Neural cell (in vitro differentiated cells): ENCODE results near the gene CRACDL. TPM values are rescaled to one million over a fixed set of nuclear protein-coding genes. Genes with fewer than 3 reads are reported as not detected.

Source experiments
- H2AFZ ChIP-seq: fragments of 200-600, 300-800 bp; sonication (generic), shearing (Covaris generic); 2 replicates; pipeline ENCODE4 v1.6.0; 2014; ENCODE audit warnings: low read depth, mild to moderate bottlenecking, antibody characterized with exemption, low read length, moderate library complexity
- H3F3A ChIP-seq: fragments of 200-600 bp; shearing (Covaris generic); 2 replicates; pipeline ENCODE4 v1.6.1; 2016; ENCODE audit warnings: mild to moderate bottlenecking, moderate library complexity, mixed read lengths, antibody characterized with exemption, low read length; ENCODE audit not compliant: insufficient read depth, poor library complexity, severe bottlenecking
- H3K27ac ChIP-seq: fragments of 200-600, 300-800 bp; sonication (generic), shearing (Covaris generic); 2 replicates; pipeline ENCODE4 v1.5.1; 2014; ENCODE audit warnings: mild to moderate bottlenecking, low read length, moderate library complexity
- H3K27me3 ChIP-seq: fragments of 300-800, 200-600 bp; sonication (generic), shearing (Covaris generic); 2 replicates; pipeline ENCODE4 v1.6.0; 2014; ENCODE audit warnings: mild to moderate bottlenecking, low read depth, low read length, moderate library complexity; ENCODE audit not compliant: insufficient read depth
- H3K36me3 ChIP-seq: fragments of 300-800, 200-600 bp; sonication (generic), shearing (Covaris generic); 2 replicates; pipeline ENCODE4 v1.5.1; 2014; ENCODE audit warnings: mild to moderate bottlenecking, antibody characterized with exemption, low read length, moderate library complexity; ENCODE audit not compliant: insufficient read depth
- H3K4me2 ChIP-seq: fragments of 300-800, 200-600 bp; sonication (generic), shearing (Covaris generic); 2 replicates; pipeline ENCODE4 v1.6.0; 2014; ENCODE audit warnings: mild to moderate bottlenecking, low read length
- H3K4me3 ChIP-seq: fragments of 300-800, 200-600 bp; sonication (generic), shearing (Covaris generic); 2 replicates; pipeline ENCODE4 v1.5.1; 2014; ENCODE audit warnings: mild to moderate bottlenecking, low read length, moderate library complexity
- H3K79me2 ChIP-seq: fragments of 200-600 bp; shearing (Covaris generic); replicated peaks from 2 replicates; pipeline ENCODE4 v1.6.0; 2014; ENCODE audit warnings: mild to moderate bottlenecking, low read length, moderate library complexity; ENCODE audit not compliant: insufficient read depth
- H3K9ac ChIP-seq: fragments of 300-800, 200-600 bp; sonication (generic), shearing (Covaris generic); 2 replicates; pipeline ENCODE4 v1.6.1; 2016; ENCODE audit warnings: mild to moderate bottlenecking, low read length, mixed read lengths
- H3K9me2 ChIP-seq: fragments of 200-600 bp; shearing (Covaris generic); 2 replicates; pipeline ENCODE4 v1.6.1; 2016; ENCODE audit warnings: mild to moderate bottlenecking, low read length, mixed read lengths; ENCODE audit not compliant: insufficient read depth
- H3K9me3 ChIP-seq: fragments of 200-600, 300-800 bp; sonication (generic), shearing (Covaris generic); 2 replicates; pipeline ENCODE4 v1.6.1; 2016; ENCODE audit warnings: mild to moderate bottlenecking, mixed run types, low read length, moderate library complexity, mixed read lengths
- H4K20me1 ChIP-seq: fragments of 200-600 bp; shearing (Covaris generic); 2 replicates; pipeline ENCODE4 v1.6.1; 2016; ENCODE audit warnings: mild to moderate bottlenecking, mixed run types; ENCODE audit not compliant: insufficient read depth
- CTCF ChIP-seq: fragments of 450-650 bp; IDR thresholded peaks from 2 replicates; pipeline ENCODE4 v1.5.1; 2014; ENCODE audit warnings: antibody characterized with exemption, mild to moderate bottlenecking, moderate library complexity; ENCODE audit not compliant: poor library complexity, severe bottlenecking
- EP300 ChIP-seq: fragments of 450-650 bp; conservative IDR thresholded peaks from 2 replicates; pipeline ENCODE4 v1.6.1; 2014; ENCODE audit warnings: antibody characterized with exemption, mild to moderate bottlenecking, moderate library complexity; ENCODE audit not compliant: poor library complexity, severe bottlenecking
- EZH2 ChIP-seq: fragments of 200-600, 300-800 bp; shearing (Covaris generic), sonication (generic); IDR thresholded peaks from 2 replicates; pipeline ENCODE4 v1.6.1; 2014; ENCODE audit warnings: antibody characterized with exemption, low read length, borderline replicate concordance, mild to moderate bottlenecking; ENCODE audit not compliant: insufficient read depth, poor library complexity, severe bottlenecking
- MXI1 ChIP-seq: fragments of 450-650 bp; conservative IDR thresholded peaks from 2 replicates; pipeline ENCODE4 v1.6.1; 2014; ENCODE audit warnings: antibody characterized with exemption, mild to moderate bottlenecking; ENCODE audit not compliant: poor library complexity, severe bottlenecking
- POLR2AphosphoS5 ChIP-seq: IDR thresholded peaks from 2 replicates; pipeline ENCODE4 v1.6.1; 2012
- RAD21 ChIP-seq: fragments of 450-650 bp; conservative IDR thresholded peaks from 2 replicates; pipeline ENCODE4 v1.6.1; 2014; ENCODE audit warnings: antibody characterized with exemption, mild to moderate bottlenecking, moderate library complexity
- REST ChIP-seq: IDR thresholded peaks from 2 replicates; pipeline ENCODE4 v1.6.1; 2012; ENCODE audit warnings: borderline replicate concordance
- SMC3 ChIP-seq: fragments of 450-650 bp; conservative IDR thresholded peaks from 2 replicates; pipeline ENCODE4 v1.6.1; 2014; ENCODE audit warnings: antibody characterized with exemption, mild to moderate bottlenecking, moderate library complexity; ENCODE audit not compliant: poor library complexity
- TAF1 ChIP-seq: IDR thresholded peaks from 2 replicates; pipeline ENCODE4 v1.6.1; 2012; ENCODE audit warnings: low read depth
- polyA plus RNA-seq: library from polyadenylated mRNA; depleted of rRNA; stranded (reverse); fragments of >200 nt; gene quantifications from 2 replicates; pipeline ENCODE4 v1.2.3, GENCODE V29; 2014

The CRACDL gene
- polyA plus RNA-seq, 1 donor from 2014 or later = 0.85 TPM

- Histone ChIP-seq H3K36me3 (no peaks in the 10 kb centered on the region), H3K4me3 (peak overlapping the region; percentile 35), H3F3A (peaks cover 3% of the 10 kb centered on the region), H3K9me2 (no peaks in the 10 kb centered on the region), H3K27ac (peak overlapping the region; percentile 59), H3K27me3 (no peaks in the 10 kb centered on the region), H3K9ac (peak overlapping the region; percentile 26), H2AFZ (no peak overlapping the region), H3K79me2 (no peaks in the 10 kb centered on the region), H3K4me2 (peak overlapping the region; percentile 38), H3K9me3 (no peaks in the 10 kb centered on the region), H4K20me1 (no peaks in the 10 kb centered on the region)
- TF ChIP-seq REST = peak; percentile 70
- TF ChIP-seq CTCF = no peak
- TF ChIP-seq EZH2 = no peak
- no peak for TF ChIP-seq TAF1
- TF ChIP-seq MXI1 = no peak
- peak; percentile 29 for TF ChIP-seq SMC3
- peak; percentile 94 for TF ChIP-seq POLR2AphosphoS5
- TF ChIP-seq EP300 = peak; percentile 100
- TF ChIP-seq RAD21 = no peak
Measured at GRCh38 chr2:98875081-98875728, 60.8 kb downstream of the CRACDL start.

GRCh38 chr2:98874186-98874689 is 61.8 kb downstream of the CRACDL start:
- Histone ChIP-seq H3F3A (peaks cover 3% of the 10 kb centered on the region), H3K4me2 (peak overlapping the region; percentile 38), H3K9me3 (no peaks in the 10 kb centered on the region), H3K79me2 (no peaks in the 10 kb centered on the region), H3K4me3 (peak overlapping the region; percentile 35), H3K9me2 (no peaks in the 10 kb centered on the region), H3K27me3 (no peaks in the 10 kb centered on the region), H2AFZ (no peak overlapping the region), H4K20me1 (no peaks in the 10 kb centered on the region), H3K27ac (peak overlapping the region; percentile 59), H3K36me3 (no peaks in the 10 kb centered on the region), H3K9ac (peak overlapping the region; percentile 26)
- TF ChIP-seq MXI1 = no peak
- TF ChIP-seq EP300 = no peak
- no peak for TF ChIP-seq RAD21
- TF ChIP-seq SMC3 = no peak
- TF ChIP-seq TAF1 = no peak
- no peak for TF ChIP-seq CTCF
- TF ChIP-seq REST = no peak
- TF ChIP-seq EZH2 = no peak
- no peak for TF ChIP-seq POLR2AphosphoS5
